IPS DF 19.7 (cell line): Measurements from ENCODE around the gene CAMK2D.

Experiments
- DNase-seq: peaks from one replicate; pipeline ENCODE4 v3.0.0-alpha.2; 2013; ENCODE audit warnings: low read depth, low spot score

CAMK2D gene

DNA sequence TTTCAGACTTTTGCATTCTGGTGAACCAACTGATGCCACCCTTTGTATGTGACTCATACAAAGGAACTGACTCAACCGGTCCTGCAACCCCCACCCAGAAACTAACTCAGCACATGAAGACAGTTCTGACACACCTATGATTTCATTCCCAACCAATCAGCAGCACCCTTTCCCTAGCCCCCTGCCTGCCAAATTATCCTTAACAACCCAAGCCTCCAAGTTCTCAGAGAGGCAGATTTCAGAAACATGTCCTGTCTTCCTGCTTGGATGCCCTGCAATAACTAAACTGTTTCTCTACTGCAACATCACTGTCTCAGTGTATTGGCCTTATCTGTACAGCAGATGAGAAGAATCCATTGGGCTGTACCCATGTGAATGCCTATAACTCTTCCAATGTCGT lies 284.7 kb downstream of the CAMK2D start:
- no peak for DNase-seq

DNA sequence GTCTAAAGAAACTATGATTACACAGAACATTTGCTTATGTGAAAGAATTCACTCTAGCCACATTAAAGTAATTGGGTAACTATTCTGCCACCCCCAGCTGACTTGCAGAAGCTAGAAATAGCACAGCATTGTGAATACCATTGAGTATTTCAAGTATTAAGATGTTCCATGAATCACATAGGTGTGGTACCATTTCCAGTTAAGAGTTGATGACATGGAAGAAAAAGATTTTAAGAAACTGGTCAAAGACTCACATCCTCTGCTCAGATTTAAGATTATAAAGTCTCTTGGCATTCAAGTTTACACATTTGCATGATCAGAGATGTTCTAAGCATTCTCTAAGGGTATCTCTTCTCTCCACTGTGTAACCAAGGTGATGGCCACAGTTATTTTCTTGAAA lies 287.5 kb downstream of the CAMK2D start:
- no peak for DNase-seq

DNA sequence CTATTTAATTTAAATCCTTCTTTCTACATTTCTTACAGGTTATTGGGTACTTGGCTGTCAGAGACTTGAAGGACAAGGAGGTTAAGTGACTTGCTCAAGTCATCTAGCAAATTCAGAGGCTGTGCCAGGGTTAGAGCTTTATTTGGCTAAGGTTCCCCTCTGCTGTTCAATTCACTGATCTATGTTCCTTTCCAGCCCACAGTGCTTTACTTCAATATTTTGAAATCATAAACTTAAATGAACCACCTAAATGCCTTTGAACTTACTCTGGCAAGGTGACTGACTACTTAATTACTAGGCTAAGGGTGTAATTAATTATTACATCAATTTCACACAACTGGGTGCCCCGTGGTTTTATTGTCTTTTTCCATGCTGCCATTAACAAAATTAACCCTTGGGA lies 288.7 kb downstream of the CAMK2D start:
- no peak for DNase-seq

DNA sequence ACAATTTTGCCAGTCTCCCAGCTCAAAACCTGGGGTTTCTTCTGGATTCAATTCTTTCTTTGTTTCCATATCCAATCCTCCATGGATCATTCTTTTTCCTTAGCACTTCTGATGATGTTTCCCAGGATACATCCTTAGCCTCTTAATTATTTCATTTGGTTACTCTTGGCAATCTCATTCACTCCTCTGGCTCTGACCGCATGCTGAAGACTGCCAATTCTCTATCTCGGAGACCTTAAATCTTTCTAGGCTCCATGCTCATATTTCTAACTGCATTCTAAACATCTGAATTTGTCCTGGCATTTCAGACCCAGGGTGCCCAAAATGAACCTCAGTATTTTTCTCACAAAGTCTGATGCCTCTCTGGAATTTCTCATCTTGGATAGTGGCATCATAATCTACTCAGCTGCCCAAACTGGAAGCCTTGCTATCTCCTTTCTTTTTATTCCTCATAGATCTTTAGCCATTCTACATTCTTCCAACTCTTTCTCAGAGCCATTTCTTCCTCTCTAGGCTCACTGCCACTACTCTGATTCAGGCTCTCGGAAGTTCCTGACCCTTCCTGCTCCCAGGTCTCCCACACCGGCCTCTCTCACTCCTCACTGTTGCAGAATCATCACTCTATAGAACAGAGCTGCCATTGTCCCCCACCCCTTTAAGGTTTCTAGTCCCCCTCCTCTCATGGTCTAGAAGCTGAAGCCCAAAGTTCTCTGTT lies 290.2 kb downstream of the CAMK2D start:
- DNase-seq = no peak

DNA sequence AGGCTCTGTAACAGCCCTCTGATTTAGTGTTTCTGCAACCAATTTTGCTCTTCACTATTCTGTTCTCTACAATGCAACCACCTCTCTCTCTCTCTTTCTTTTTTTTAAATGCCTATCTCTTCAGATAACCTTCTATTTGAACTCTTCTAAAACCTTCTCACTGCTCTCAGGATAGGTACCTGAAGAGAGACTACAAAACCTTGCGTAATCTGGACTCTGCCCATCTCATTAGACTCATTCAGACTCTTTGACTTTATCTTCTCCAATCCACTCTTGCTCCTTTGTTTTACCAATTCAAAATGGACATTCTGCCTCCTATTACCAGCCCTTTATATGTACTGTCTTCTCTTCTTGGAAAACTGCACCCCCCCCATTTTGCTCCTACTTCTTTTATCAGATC lies 291.6 kb downstream of the CAMK2D start:
- no peak for DNase-seq

DNA sequence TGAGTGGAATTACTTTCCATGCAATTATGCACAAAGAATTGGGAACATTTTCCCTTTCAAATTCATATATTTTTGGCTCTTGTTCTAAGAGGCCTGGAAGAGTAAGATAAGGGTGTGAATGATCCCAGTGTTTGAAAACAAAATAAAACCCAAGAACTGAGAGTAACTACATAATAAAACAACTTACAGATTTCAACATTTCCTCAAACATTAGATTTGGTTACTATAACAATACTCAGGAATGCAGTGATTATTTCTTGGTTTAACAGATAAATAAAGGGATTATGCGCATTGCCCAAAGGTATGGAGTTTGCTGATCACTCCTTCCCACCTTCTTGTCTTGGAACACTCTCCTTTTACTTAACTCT lies 292.5 kb downstream of the CAMK2D start:
- DNase-seq = no peak

DNA sequence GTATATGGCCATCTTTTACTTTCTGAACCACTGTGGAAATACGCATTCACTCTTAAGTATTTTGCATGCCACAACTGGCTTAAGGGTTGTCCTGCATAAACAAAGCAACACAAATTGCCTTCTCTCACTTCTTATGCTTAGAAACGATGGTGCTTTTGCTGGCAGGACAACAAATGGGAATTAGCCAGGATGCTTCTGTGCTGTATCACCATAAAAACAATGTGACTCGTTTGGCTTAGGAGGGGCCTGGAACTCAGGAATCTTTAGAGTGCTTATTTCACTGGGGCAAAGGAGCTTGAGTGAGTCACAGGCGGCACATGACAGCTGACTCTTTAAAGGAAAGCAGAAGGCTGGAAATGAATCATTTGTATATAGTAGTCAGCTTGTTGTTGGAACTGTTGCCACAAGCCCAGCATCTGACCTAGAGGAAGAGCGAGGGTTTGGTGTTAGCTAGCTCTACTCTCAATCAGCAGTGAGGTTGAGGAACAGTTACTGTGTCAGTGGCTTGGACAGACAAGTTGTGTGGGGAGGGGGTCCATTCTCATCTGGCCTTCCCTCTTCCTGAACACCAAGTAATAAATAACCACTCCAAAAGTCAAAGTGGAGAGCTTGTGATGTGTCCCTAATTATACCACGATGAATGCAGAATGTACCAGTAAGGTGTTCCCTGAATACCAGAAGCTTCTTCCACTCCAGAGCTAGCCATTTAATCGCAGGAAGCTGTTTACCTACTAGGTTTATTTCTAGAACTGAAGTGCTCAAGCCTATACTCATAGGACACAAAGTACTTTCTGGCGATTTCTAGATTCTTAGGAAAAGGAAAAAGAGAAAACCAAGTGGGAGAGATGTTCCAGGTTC lies 293.1 kb downstream of the CAMK2D start:
- DNase-seq = peak; percentile 63

DNA sequence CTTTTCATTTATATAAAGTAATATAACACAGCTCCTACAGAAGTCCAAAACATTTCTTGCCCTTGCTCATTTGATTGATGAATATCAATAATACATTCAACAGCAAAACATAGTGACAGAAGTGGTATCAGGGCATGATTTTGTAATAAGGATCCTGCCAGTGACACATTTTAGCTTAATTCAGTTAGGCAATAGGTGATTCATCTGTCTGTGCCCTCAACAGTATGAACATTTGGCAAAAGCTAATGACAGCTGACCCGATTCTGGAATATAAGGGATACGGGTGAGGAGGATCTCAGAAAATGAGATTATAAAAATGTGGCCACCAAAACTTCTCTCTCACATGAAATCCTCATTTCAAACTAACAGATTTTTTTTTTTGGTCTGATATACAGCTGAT lies 294.0 kb downstream of the CAMK2D start:
- no peak for DNase-seq

DNA sequence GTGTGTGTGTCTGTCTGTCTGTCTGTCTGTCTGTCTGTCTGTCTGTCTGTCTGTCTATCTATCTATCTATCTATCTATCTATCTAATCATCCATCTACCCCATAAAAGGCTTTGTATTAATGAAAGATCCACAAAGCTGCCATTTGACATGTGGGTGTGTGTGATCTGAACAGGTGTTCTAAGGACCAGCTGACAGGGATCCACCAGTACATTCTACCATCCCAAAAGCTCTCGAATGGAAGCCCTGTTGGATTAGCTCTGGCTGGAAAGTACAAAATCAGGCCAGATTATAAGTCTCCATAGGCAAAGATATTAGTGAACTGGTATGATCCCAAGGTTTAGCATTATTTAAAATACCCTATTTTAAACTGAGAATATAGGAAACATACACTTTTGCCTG lies 299.3 kb downstream of the CAMK2D start:
- DNase-seq = no peak

DNA sequence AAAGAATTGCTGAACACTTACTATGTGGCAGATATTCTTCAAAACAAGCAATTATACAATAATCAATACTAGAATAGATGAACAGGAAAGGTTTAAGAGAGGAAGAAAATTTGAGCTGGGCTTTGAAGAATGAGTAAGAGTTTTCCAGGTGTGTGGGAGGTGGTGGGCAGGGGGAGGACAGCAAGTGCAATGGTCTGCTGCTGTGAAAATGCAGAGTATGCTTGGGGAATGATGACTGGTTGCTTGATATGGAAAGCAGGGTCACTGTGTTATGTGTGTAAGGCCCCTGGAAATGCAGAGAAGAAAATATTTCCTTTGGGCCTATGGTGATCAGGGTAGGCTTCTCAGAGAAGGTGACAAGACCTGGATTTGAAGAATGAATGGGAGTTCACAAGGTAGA lies 300.3 kb downstream of the CAMK2D start:
- DNase-seq = no peak

DNA sequence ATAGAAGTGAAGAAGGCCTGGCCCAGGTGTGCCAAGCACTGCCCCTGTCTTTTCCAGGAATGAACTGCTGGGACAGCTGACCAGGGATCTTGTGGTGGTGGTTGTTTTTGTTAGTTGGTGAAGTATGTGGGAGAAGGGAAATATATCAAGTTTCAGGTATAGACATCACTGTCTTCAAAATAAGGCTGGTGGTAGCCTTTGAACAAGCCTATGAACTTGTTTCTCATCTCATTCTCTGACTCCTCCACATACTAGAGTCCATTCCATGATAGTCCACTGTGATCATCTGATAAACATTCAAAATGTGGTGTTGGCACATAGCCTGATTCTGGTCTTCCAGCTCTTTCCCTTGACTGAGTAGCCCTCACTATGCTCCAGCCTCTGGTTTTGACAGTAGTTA lies 303.7 kb downstream of the CAMK2D start:
- DNase-seq = no peak

DNA sequence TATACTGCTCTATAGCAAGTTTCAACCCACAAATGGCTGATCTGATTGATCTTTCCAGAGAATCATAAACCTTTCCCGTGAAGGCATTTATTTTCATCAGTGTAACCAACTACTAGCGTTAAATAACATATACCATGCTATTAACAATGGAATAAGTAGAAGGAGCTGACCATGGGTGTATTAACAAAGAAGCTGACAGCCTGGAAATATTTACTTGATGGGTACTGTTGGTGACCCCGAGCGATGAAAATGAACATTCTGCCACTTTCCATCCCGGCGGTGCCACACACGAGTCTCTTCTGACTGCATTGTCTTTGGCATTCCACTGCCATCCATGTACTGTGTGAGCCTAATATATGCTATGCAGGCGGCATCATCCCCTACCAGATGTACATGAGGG lies 304.4 kb downstream of the CAMK2D start:
- no peak for DNase-seq

DNA sequence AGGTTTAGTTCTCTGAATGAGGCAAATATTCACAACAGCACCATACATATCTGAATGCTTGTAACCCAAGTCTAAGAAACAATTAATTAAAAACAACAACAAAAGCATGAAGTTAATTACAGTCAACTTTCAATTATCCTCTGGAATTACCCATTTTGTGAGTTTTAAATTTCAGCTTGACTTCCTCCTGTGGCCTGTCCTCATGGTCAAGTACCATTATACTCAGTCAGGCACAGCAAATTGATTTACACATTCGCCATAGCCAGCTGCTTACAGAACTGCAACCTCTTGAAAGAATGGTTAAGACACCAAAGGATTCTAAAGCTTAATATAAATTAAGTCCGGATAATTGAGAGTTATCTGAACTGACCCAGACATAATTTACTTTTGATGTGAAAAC lies 306.5 kb downstream of the CAMK2D start:
- no peak for DNase-seq

DNA sequence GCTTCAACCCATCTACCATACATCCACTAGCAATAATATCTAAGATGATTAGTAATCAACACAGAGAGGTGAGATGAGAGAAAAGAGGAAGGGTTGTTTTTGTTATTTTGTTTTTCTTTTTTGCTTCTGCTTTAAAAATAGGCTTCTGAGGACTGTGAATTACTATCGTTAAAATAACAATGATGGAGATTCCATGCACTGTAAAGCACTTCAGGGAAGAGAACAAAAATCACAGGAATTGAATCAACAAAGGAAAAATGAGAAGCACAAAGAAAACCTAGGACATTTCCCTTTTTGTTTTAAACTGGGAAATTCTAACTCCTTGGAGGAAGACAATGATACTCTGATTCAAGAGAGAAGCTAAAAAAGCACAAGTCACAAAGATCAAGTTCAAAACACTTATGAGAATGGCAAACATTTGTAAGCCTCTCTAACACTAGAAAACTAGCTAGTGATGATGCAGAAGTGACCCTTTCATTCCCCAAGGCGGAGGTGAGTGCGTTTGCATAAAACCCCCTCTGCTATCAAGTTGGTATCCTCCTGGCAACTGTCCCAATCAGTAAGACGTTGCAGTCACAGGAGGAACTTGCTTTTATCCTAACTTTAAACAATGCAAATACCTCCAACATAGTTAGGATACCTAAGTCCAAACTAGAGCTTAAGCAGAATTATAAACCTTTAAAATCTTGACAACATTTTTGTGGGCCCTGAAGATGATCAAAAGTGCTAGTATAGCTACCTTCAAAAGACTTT lies 308.5 kb downstream of the CAMK2D start:
- DNase-seq = peak; percentile 88

DNA sequence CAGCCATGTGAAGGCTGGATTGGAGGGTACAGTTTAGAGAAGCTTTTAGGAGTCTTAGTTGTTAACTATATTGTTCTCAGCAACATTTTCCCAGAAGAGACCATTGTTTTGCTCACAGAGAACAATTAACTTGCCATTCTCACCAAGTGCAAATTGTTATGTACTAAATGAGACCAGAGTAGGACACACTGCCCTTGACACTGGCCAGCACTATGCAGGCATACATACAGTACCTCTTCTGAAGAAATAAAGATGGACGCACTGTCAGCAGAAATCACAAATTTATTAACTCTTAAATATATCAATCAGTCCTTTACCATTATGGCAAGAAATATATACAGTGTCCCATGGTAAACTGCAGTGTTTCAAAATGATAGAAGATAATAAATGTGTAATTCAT lies 309.4 kb downstream of the CAMK2D start:
- no peak for DNase-seq

DNA sequence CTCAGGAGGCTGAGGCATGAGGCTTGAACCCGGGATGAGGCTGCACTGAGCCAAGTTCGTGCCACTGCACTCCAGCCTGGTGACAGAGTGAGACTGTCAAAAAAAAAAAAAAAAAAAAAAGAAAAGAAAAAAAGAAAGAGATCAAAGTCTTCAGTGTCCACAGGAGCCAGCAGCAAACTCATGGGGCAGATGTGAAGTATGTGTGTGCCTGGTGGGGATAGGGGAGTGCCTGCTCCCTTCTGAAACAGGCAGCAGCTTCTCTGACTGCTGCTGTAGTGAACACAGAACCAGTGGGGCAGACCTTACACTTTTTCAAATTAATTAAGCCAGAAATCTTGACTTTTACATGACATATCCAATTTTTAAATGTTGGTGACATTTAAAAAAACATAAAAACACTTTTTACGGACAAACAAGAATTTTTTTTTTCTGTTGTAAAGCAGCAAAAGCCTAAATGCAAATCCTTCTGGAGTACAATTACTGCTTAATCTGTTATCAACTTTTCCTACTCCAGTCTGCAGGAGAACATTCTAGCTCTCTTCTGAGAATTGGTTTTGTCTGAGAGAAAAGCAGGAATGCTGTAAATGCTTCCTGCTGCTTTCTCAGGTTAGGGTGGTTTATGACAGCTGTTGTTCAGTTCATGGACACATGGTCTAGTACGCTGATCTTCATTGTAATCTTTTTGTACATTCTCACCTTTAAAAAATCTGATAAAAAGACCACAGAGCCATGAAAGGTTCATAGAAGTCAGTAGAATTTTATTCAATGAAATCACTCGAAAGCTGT lies 311.1 kb downstream of the CAMK2D start:
- no peak for DNase-seq

DNA sequence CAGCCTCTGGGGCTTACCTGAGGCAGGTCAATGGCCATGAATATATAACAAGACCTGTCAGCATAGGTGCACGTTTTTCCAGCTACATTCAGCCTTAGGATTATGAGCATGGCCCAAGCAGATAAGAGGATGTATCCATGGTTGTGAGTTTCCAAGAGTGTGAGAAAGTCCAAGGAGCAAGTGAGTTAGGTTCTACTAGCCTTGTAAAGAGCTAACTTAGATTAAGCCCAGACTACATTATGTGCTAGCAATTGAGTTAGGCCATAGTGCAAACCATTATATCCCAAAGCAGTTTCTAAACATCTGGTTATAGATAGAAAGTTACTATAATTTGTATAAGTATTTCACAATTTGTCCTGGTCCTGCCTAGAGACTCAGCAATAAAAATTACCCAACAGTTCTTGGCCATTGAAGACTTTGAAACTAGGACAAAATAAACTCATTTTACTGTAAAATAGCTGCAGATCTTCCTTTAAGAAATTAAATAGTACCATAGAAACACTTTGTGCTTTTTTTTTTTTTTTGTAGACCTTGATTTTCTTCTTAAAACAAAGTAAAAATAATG lies 312.0 kb downstream of the CAMK2D start:
- DNase-seq = no peak

DNA sequence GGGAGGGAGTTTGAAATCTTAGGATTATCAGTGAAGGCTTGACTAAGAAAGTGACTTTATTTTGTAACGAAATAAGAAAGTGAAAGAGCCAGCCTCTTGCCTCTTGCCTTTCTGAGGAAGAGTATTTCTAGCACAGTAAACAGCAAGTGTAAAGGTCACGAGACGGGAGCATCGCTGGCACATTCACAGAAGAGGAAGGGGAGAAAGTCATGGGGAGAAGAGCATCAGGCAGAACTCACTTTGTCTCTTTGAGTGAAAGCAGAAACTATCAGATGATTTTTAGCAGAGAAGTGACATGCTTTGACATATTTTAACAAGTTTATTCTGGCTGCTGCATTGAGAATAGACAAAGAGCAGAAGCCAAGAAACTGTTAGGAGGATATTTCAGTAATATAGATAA lies 313.8 kb downstream of the CAMK2D start:
- DNase-seq = no peak

DNA sequence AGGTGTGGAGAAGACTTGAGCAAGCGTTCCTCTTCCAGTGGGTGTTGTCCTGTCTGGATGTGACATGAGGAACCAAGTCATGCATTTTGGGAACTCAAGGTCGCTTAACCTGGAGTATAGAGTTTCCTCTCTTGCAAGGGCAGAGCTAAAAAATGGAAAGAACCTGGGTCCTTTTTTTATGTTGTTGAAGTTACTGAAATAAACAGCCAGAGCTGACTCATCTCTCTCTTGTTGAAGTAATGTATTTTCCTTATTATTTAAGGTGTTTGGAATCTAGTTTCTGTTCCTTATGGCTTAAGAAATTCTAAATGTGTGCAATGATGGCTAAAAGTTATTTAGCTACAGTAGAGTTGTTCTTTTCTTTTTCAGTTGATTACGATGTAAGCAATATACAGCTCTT lies 314.5 kb downstream of the CAMK2D start:
- DNase-seq = no peak

DNA sequence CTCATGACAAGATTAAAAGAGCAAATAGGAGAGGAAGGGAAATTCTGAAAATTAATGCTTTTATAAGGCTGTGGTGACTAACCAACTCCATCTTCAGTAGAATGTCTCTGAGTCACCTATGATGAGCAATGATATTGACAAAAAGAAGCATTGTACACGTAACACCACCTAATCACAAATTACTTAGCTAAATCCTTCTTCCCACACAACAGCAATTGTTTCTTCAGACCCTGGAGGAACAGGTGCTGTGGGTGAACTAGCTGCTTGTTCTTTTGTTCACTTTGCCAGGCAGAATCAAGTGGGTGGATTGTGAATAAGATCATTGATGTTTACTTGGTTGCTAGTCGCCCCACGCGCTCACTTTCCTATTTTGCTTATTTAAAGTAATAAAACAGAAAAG lies 315.5 kb downstream of the CAMK2D start:
- no peak for DNase-seq

DNA sequence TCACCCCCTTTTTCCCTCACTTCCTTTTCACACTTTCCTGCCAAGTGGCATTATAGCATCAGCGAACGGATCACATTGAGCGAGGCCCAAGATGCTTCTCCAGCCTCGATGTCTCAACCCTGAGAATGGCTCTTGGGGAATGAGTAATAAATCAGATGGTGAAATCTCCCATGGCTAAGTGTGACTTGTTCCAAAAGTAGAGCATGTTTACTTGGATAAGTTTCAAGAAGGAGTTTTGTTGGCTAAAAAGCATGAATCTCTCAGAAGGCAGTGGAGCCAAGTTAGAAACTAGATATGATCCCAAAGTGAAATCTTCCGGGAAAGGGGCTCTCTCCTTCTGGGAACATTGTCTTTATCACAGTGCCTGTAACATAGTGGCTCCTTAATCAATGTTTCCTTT lies 316.3 kb downstream of the CAMK2D start:
- no peak for DNase-seq

DNA sequence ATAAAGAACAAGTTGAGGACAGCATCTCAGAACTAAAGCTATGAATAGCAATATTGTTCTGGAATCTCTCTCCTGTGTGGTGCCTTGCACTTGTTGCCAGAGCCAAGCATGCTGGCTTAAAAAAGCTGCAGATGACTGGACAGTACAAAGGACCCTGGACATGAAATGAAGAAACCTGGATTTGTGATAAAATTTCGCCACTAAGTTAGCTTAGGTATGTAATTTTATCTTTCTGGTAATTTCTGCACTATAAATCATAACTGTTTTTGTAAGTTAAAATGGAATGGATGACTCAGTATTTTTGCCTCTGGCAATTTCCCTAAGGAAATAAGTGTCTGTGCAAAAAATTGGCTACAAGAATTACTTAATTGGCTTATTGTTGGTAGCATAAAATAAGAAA lies 317.2 kb downstream of the CAMK2D start:
- no peak for DNase-seq
